ENCODE data around the gene SIDT2. TPM values are rescaled to one million over a fixed set of nuclear protein-coding genes. Genes with fewer than 3 reads are reported as not detected.

Gene SIDT2
- total and polyA plus RNA-seq, 2 of the 13 experiments (the other 11 are each of a cell fraction or from before 2014, with no cell fraction given), result 11.5 to 28.0 TPM

DNA sequence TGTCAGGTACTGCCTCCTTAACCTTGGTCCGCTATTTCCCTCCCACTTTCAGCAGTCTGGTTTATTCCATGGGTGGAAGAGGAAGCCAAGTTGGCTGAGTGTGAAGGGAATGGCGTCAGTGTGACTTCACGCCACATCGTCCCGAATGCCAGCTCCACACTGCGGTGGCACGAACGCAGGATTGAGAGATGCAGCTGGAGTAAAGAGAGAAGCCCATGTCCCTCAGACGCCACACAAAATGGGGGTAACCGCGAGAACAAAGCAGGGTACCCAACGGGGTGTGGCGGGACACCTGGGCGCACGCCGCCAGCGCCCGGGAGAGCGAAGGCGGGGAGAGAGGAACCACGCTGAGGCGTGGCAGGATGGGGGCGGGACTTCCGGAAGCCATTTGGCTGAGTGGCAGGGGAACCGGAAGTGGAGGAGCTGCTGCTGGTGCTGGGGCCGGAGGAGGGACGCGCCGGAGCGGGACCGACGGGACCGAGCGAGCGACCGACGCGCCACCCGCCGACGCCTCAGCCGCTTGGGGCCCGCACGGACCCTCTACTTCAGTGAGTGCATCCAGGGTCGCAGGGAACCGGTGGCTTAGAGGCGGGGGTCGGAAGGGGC lies 34.6 kb upstream of the SIDT2 start, which contains the start of gene PAFAH1B2 (continued):
- TF ChIP-seq, protein P1, sequence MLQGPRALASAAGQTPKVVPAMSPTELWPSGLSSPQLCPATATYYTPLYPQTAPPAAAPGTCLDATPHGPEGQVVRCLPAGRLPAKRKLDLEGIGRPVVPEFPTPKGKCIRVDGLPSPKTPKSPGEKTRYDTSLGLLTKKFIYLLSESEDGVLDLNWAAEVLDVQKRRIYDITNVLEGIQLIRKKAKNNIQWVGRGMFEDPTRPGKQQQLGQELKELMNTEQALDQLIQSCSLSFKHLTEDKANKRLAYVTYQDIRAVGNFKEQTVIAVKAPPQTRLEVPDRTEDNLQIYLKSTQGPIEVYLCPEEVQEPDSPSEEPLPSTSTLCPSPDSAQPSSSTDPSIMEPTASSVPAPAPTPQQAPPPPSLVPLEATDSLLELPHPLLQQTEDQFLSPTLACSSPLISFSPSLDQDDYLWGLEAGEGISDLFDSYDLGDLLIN (CRISPR knock-in tag; IDR thresholded peaks at IDR 0.05; ENCODE audit: borderline replicate concordance), result no peak
- peak; percentile 91 for TF ChIP-seq ZNF556 (CRISPR knock-in tag; IDR thresholded peaks at IDR 0.05; ENCODE audit: borderline replicate concordance)
- TF ChIP-seq, protein P2, sequence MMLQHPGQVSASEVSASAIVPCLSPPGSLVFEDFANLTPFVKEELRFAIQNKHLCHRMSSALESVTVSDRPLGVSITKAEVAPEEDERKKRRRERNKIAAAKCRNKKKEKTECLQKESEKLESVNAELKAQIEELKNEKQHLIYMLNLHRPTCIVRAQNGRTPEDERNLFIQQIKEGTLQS (CRISPR knock-in tag; IDR thresholded peaks at IDR 0.05), result 0 out of 2 replicates have a peak, but pooled peaks have one; percentile 32
- peak; percentile 30; the same call in 1 of the 2 replicates for TF ChIP-seq HNRNPL (IDR thresholded peaks at IDR 0.05; ENCODE audit: low read depth, low read length)
- peak; percentile 75 for TF ChIP-seq RNF2 (conservative IDR thresholded peaks at IDR 0.05; ENCODE audit: low read depth)
- TF ChIP-seq, protein P3, sequence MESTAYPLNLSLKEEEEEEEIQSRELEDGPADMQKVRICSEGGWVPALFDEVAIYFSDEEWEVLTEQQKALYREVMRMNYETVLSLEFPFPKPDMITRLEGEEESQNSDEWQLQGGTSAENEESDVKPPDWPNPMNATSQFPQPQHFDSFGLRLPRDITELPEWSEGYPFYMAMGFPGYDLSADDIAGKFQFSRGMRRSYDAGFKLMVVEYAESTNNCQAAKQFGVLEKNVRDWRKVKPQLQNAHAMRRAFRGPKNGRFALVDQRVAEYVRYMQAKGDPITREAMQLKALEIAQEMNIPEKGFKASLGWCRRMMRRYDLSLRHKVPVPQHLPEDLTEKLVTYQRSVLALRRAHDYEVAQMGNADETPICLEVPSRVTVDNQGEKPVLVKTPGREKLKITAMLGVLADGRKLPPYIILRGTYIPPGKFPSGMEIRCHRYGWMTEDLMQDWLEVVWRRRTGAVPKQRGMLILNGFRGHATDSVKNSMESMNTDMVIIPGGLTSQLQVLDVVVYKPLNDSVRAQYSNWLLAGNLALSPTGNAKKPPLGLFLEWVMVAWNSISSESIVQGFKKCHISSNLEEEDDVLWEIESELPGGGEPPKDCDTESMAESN (CRISPR knock-in tag; conservative IDR thresholded peaks at IDR 0.05), result peak; percentile 61; the same call in 1 of the 2 replicates
- TF ChIP-seq RAD21 (CRISPR knock-in tag; IDR thresholded peaks at IDR 0.05), result no peak
- TF ChIP-seq, protein P4, sequence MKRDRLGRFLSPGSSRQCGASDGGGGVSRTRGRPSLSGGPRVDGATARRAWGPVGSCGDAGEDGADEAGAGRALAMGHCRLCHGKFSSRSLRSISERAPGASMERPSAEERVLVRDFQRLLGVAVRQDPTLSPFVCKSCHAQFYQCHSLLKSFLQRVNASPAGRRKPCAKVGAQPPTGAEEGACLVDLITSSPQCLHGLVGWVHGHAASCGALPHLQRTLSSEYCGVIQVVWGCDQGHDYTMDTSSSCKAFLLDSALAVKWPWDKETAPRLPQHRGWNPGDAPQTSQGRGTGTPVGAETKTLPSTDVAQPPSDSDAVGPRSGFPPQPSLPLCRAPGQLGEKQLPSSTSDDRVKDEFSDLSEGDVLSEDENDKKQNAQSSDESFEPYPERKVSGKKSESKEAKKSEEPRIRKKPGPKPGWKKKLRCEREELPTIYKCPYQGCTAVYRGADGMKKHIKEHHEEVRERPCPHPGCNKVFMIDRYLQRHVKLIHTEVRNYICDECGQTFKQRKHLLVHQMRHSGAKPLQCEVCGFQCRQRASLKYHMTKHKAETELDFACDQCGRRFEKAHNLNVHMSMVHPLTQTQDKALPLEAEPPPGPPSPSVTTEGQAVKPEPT (CRISPR knock-in tag; IDR thresholded peaks at IDR 0.05; ENCODE audit: low read depth), result peak; percentile 73; the same call in 1 of the 2 replicates
- TF ChIP-seq ZSCAN21 (CRISPR knock-in tag; IDR thresholded peaks at IDR 0.05; ENCODE audit: borderline replicate concordance), result peak; percentile 84
- no peak for TF ChIP-seq NPAS2 (CRISPR knock-in tag; IDR thresholded peaks at IDR 0.05; ENCODE audit: borderline replicate concordance)
- TF ChIP-seq AHR (CRISPR knock-in tag; IDR thresholded peaks at IDR 0.05), result 0 out of 2 replicates have a peak, but pooled peaks have one; percentile 20
- TF ChIP-seq, protein P5, sequence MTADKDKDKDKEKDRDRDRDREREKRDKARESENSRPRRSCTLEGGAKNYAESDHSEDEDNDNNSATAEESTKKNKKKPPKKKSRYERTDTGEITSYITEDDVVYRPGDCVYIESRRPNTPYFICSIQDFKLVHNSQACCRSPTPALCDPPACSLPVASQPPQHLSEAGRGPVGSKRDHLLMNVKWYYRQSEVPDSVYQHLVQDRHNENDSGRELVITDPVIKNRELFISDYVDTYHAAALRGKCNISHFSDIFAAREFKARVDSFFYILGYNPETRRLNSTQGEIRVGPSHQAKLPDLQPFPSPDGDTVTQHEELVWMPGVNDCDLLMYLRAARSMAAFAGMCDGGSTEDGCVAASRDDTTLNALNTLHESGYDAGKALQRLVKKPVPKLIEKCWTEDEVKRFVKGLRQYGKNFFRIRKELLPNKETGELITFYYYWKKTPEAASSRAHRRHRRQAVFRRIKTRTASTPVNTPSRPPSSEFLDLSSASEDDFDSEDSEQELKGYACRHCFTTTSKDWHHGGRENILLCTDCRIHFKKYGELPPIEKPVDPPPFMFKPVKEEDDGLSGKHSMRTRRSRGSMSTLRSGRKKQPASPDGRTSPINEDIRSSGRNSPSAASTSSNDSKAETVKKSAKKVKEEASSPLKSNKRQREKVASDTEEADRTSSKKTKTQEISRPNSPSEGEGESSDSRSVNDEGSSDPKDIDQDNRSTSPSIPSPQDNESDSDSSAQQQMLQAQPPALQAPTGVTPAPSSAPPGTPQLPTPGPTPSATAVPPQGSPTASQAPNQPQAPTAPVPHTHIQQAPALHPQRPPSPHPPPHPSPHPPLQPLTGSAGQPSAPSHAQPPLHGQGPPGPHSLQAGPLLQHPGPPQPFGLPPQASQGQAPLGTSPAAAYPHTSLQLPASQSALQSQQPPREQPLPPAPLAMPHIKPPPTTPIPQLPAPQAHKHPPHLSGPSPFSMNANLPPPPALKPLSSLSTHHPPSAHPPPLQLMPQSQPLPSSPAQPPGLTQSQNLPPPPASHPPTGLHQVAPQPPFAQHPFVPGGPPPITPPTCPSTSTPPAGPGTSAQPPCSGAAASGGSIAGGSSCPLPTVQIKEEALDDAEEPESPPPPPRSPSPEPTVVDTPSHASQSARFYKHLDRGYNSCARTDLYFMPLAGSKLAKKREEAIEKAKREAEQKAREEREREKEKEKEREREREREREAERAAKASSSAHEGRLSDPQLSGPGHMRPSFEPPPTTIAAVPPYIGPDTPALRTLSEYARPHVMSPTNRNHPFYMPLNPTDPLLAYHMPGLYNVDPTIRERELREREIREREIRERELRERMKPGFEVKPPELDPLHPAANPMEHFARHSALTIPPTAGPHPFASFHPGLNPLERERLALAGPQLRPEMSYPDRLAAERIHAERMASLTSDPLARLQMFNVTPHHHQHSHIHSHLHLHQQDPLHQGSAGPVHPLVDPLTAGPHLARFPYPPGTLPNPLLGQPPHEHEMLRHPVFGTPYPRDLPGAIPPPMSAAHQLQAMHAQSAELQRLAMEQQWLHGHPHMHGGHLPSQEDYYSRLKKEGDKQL (CRISPR knock-in tag; IDR thresholded peaks at IDR 0.05; ENCODE audit: low read depth), result peak; percentile 12; the same call in 1 of the 2 replicates
- peak; percentile 91; the same call in 1 of the 2 replicates for TF ChIP-seq NFATC3 (CRISPR knock-in tag; IDR thresholded peaks at IDR 0.05)
- peak; percentile 60; the same call in 1 of the 2 replicates for TF ChIP-seq BRD4 (CRISPR knock-in tag; IDR thresholded peaks at IDR 0.05)
- TF ChIP-seq ETV5 (CRISPR knock-in tag; IDR thresholded peaks at IDR 0.05; ENCODE audit: borderline replicate concordance), result peak; percentile 80
- TF ChIP-seq, protein P6, sequence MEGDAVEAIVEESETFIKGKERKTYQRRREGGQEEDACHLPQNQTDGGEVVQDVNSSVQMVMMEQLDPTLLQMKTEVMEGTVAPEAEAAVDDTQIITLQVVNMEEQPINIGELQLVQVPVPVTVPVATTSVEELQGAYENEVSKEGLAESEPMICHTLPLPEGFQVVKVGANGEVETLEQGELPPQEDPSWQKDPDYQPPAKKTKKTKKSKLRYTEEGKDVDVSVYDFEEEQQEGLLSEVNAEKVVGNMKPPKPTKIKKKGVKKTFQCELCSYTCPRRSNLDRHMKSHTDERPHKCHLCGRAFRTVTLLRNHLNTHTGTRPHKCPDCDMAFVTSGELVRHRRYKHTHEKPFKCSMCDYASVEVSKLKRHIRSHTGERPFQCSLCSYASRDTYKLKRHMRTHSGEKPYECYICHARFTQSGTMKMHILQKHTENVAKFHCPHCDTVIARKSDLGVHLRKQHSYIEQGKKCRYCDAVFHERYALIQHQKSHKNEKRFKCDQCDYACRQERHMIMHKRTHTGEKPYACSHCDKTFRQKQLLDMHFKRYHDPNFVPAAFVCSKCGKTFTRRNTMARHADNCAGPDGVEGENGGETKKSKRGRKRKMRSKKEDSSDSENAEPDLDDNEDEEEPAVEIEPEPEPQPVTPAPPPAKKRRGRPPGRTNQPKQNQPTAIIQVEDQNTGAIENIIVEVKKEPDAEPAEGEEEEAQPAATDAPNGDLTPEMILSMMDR (CRISPR knock-in tag; IDR thresholded peaks at IDR 0.05), result no peak; the same call in 1 of the 2 replicates

All from HepG2 (cell line).